Endothelial cell (in vitro differentiated cells): Measurements from ENCODE around the gene TOM1L2. TPM values are rescaled to one million over a fixed set of nuclear protein-coding genes. Genes with fewer than 3 reads are reported as not detected.

Experiments
- DNase-seq: peaks from one replicate; pipeline ENCODE4 v3.0.0; 2021; ENCODE audit warnings: low spot score
- H3K27ac Mint-ChIP-seq: one replicate; pipeline ENCODE4 v1.8.0; 2021; ENCODE audit warnings: mixed read lengths, inconsistent platforms; ENCODE audit not compliant: unreplicated experiment
- H3K27me3 Mint-ChIP-seq: one replicate; pipeline ENCODE4 v1.8.0; 2021; ENCODE audit warnings: mild to moderate bottlenecking, moderate library complexity, mixed read lengths, inconsistent platforms; ENCODE audit not compliant: unreplicated experiment
- H3K36me3 Mint-ChIP-seq: one replicate; pipeline ENCODE4 v1.8.0; 2021; ENCODE audit warnings: mild to moderate bottlenecking, low read depth, mixed read lengths, inconsistent platforms; ENCODE audit not compliant: unreplicated experiment
- H3K4me1 Mint-ChIP-seq: one replicate; pipeline ENCODE4 v1.8.0; 2021; ENCODE audit warnings: mild to moderate bottlenecking, mixed read lengths, inconsistent platforms; ENCODE audit not compliant: unreplicated experiment
- H3K4me3 Mint-ChIP-seq: one replicate; pipeline ENCODE4 v1.8.0; 2021; ENCODE audit warnings: mild to moderate bottlenecking, mixed read lengths, inconsistent platforms; ENCODE audit not compliant: unreplicated experiment
- H3K9me3 Mint-ChIP-seq: one replicate; pipeline ENCODE4 v1.8.0; 2021; ENCODE audit warnings: mixed read lengths, inconsistent platforms; ENCODE audit not compliant: unreplicated experiment
- CTCF ChIP-seq: fragments of 200-600 bp; sonication (generic); IDR thresholded peaks from one replicate; pipeline ENCODE4 v1.5.0; 2021; ENCODE audit warnings: antibody characterized with exemption; ENCODE audit not compliant: unreplicated experiment
- total RNA-seq: library from RNA; stranded (reverse); fragmentation: NEBNext Ultra II Directional; extraction: Animal tissue kit (Norgen Biotek cat#: 25700); gene quantifications from one replicate; pipeline ENCODE4 v1.2.1, GENCODE V29; 2021; ENCODE audit not compliant: unreplicated experiment

TOM1L2 gene
- total RNA-seq, 1 donor from 2014 or later = 26.9 TPM

GRCh38 chr17:17905036-17905320 lies 67.2 kb downstream of the TOM1L2 start:
- H3K27ac Mint-ChIP-seq = no peak overlapping the region
- H3K36me3 Mint-ChIP-seq = peaks cover 4% of the 10 kb centered on the region
- no peaks in the 10 kb centered on the region for H3K9me3 Mint-ChIP-seq
- H3K27me3 Mint-ChIP-seq = peaks cover 2% of the 10 kb centered on the region
- no peak for TF ChIP-seq CTCF
- no peak for DNase-seq
- H3K4me1 Mint-ChIP-seq = peaks cover 20% of the 10 kb centered on the region
- H3K4me3 Mint-ChIP-seq = no peak overlapping the region

GRCh38 chr17:17904166-17905035 lies 67.8 kb downstream of the TOM1L2 start:
- H3K36me3 Mint-ChIP-seq = peaks cover 4% of the 10 kb centered on the region
- H3K4me3 Mint-ChIP-seq = no peak overlapping the region
- DNase-seq = no peak
- peaks cover 20% of the 10 kb centered on the region for H3K4me1 Mint-ChIP-seq
- H3K27me3 Mint-ChIP-seq = peaks cover 2% of the 10 kb centered on the region
- H3K9me3 Mint-ChIP-seq = no peaks in the 10 kb centered on the region
- no peak overlapping the region for H3K27ac Mint-ChIP-seq
- TF ChIP-seq CTCF = no peak

DNA sequence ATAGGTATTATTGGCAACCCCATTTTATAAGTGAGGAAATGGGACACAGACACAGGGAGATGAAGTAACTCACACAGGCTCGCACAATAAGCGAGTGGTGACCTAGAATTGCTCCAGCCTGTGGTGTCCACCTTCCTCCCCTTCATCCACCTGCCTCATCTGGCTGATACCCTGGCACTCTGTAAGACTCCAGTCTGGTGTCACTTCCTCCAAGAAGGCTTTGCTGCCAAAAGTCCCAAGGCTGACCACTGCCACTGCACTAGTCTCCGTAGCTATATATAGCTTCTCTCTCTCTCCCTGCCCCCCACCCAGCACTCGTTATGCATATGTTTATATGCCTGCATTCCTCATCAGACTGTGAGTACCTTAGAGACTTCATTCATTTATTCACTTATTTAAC lies 69.3 kb downstream of the TOM1L2 start:
- no peak for TF ChIP-seq CTCF
- no peak for DNase-seq
- H3K9me3 Mint-ChIP-seq = no peaks in the 10 kb centered on the region
- H3K4me3 Mint-ChIP-seq = no peak overlapping the region
- no peak overlapping the region for H3K27ac Mint-ChIP-seq
- H3K4me1 Mint-ChIP-seq = peaks cover 20% of the 10 kb centered on the region
- H3K27me3 Mint-ChIP-seq = no peaks in the 10 kb centered on the region
- peaks cover 4% of the 10 kb centered on the region for H3K36me3 Mint-ChIP-seq

DNA sequence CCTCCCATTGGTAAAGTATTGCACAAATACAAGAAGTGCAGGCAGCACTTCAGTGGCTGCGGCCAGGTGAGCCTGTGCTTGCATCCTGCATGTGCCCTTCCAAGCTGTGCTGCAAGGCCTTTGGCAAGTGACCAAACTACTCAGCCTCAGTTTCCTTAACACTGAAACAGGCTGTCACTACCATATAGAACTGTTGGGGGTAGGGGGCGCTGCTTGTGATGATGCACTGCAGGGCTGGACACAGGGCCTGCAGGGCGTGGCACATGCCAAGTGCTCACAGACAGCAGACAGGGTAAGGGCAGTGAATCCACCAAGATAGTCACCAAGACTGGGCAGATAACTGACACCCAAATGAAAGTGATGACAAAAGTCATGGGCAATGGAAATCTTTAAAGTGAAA lies 69.8 kb downstream of the TOM1L2 start:
- Mint-ChIP-seq H3K27me3 (no peaks in the 10 kb centered on the region), H3K36me3 (peaks cover 7% of the 10 kb centered on the region), H3K4me1 (peaks cover 18% of the 10 kb centered on the region), H3K4me3 (no peak overlapping the region), H3K27ac (no peak overlapping the region), H3K9me3 (no peaks in the 10 kb centered on the region)
- no peak for TF ChIP-seq CTCF
- DNase-seq = no peak
